Mesenchymal stem cell (in vitro differentiated cells and primary cell): Measurements from ENCODE around the gene ATP8B2.

Experiments
- DNase-seq: peaks from one replicate; pipeline ENCODE4 v3.0.0-alpha.2; 2013
- H2AFZ ChIP-seq: one replicate; pipeline ENCODE4 v1.6.1; 2013; ENCODE audit warnings: low read depth, mild to moderate bottlenecking, control low read depth, inconsistent platforms, low read length, moderate library complexity
- H2AK5ac ChIP-seq: 2 replicates; pipeline ENCODE4 v1.6.1; 2013; ENCODE audit warnings: low read length, moderate library complexity, mild to moderate bottlenecking, inconsistent platforms; ENCODE audit not compliant: severe bottlenecking
- H2BK120ac ChIP-seq: one replicate; pipeline ENCODE4 v1.6.1; 2013; ENCODE audit warnings: low read depth, mild to moderate bottlenecking, inconsistent platforms, low read length, moderate library complexity
- H2BK12ac ChIP-seq, 2 experiments: one replicate each; pipeline ENCODE4 v1.6.1; 2013; ENCODE audit warnings: inconsistent platforms in 2 of 2, low read length in 2 of 2, mild to moderate bottlenecking in 2 of 2, moderate library complexity in 2 of 2, control low read depth in 1 of 2
- H2BK15ac ChIP-seq: one replicate; pipeline ENCODE4 v1.6.1; 2013; ENCODE audit warnings: mild to moderate bottlenecking, low read depth, inconsistent platforms; ENCODE audit not compliant: poor library complexity, severe bottlenecking
- H2BK5ac ChIP-seq: 2 replicates; pipeline ENCODE4 v1.6.1; 2013; ENCODE audit warnings: low read depth, mild to moderate bottlenecking, low read length, control low read depth, inconsistent platforms; ENCODE audit not compliant: poor library complexity, severe bottlenecking
- H3K14ac ChIP-seq, 2 experiments: one replicate each; pipeline ENCODE4 v1.6.1; 2013; ENCODE audit warnings: inconsistent platforms in 2 of 2, low read length in 2 of 2, control low read depth in 1 of 2, mild to moderate bottlenecking in 1 of 2, moderate library complexity in 1 of 2
- H3K18ac ChIP-seq, 2 experiments: one replicate each; pipeline ENCODE4 v1.6.1; 2013; ENCODE audit warnings: inconsistent platforms in 2 of 2, low read length in 2 of 2, control low read depth in 1 of 2, low read depth in 1 of 2, mild to moderate bottlenecking in 1 of 2
- H3K23ac ChIP-seq, 2 experiments: one replicate each; pipeline ENCODE4 v1.6.1; 2013; ENCODE audit warnings: inconsistent platforms in 2 of 2, low read length in 2 of 2, mild to moderate bottlenecking in 2 of 2, moderate library complexity in 2 of 2, control low read depth in 1 of 2
- H3K27ac ChIP-seq: 2 replicates; pipeline ENCODE4 v1.5.1; 2013; ENCODE audit warnings: mild to moderate bottlenecking, moderate library complexity, low read length, control low read depth, inconsistent platforms; ENCODE audit not compliant: poor library complexity, severe bottlenecking
- H3K27me3 ChIP-seq, 2 experiments: 2 replicates each; pipeline versions ENCODE4 v1.6.1 to v1.7.0; 2013; ENCODE audit warnings: low read length in 2 of 2, mild to moderate bottlenecking in 2 of 2, moderate library complexity in 2 of 2, control low read depth in 1 of 2, inconsistent platforms in 1 of 2; ENCODE audit not compliant: control insufficient read depth in 1 of 2, insufficient read depth in 1 of 2
- H3K36me3 ChIP-seq, 2 experiments: 2 replicates each; pipeline versions ENCODE4 v1.6.1 to v1.7.0; 2013; ENCODE audit warnings: low read length in 2 of 2, control low read depth in 1 of 2, inconsistent platforms in 1 of 2, low read depth in 1 of 2, mild to moderate bottlenecking in 1 of 2; ENCODE audit not compliant: insufficient read depth in 2 of 2, control insufficient read depth in 1 of 2
- H3K4ac ChIP-seq, 2 experiments: one replicate each; pipeline ENCODE4 v1.6.1; 2013; ENCODE audit warnings: inconsistent platforms in 2 of 2, low read length in 2 of 2, mild to moderate bottlenecking in 2 of 2, moderate library complexity in 2 of 2, control low read depth in 1 of 2, low read depth in 1 of 2
- H3K4me1 ChIP-seq: 2 replicates; pipeline ENCODE4 v1.6.1; 2013; ENCODE audit warnings: low read depth, low read length, control low read depth; ENCODE audit not compliant: control insufficient read depth, insufficient read depth
- H3K4me2 ChIP-seq: 2 replicates; pipeline ENCODE4 v1.6.1; 2013; ENCODE audit warnings: low read length, mild to moderate bottlenecking, inconsistent platforms; ENCODE audit not compliant: poor library complexity, severe bottlenecking
- H3K4me3 ChIP-seq, 2 experiments: 2 replicates each; pipeline versions ENCODE4 v1.5.1 to v1.7.0; 2013; ENCODE audit warnings: low read length in 2 of 2, mild to moderate bottlenecking in 2 of 2, control low read depth in 1 of 2, low read depth in 1 of 2; ENCODE audit not compliant: insufficient read depth in 1 of 2
- H3K79me1 ChIP-seq: replicated peaks from 2 replicates; pipeline ENCODE4 v1.6.1; 2013; ENCODE audit warnings: mild to moderate bottlenecking, control low read depth, low read length, inconsistent platforms; ENCODE audit not compliant: poor library complexity, severe bottlenecking
- H3K9ac ChIP-seq: 2 replicates; pipeline ENCODE4 v1.7.0; 2013; ENCODE audit warnings: mild to moderate bottlenecking, low read length, moderate library complexity
- H3K9me3 ChIP-seq: 2 replicates; pipeline ENCODE4 v1.7.0; 2013; ENCODE audit warnings: mild to moderate bottlenecking, low read length; ENCODE audit not compliant: control insufficient read depth
- H4K8ac ChIP-seq: one replicate; pipeline ENCODE4 v1.6.1; 2013; ENCODE audit warnings: inconsistent platforms, mild to moderate bottlenecking, low read length, moderate library complexity
- H4K91ac ChIP-seq: one replicate; pipeline ENCODE4 v1.6.1; 2013; ENCODE audit warnings: mild to moderate bottlenecking, low read length, inconsistent platforms
- WGBS: methylation state at CpG from one replicate; pipeline ENCODE4 v1.1.7; 2013; ENCODE audit warnings: mixed read lengths; 5-methylcytosine and 5-hydroxymethylcytosine counted together

Gene ATP8B2

GRCh38 chr1:154353460-154353904, 28.2 kb downstream of the ATP8B2 start:
- Histone ChIP-seq H3K9ac (no peak overlapping the region), H3K36me3 (peaks cover 18 to 20% of the 10 kb centered on the region in 2 experiments), H2BK120ac (no peak overlapping the region), H3K79me1 (no peaks in the 10 kb centered on the region), H2BK15ac (peak overlapping the region; percentile 41), H3K27ac (no peak overlapping the region), H3K14ac (no peak overlapping the region), H3K23ac (no peak overlapping the region), H4K91ac (no peak overlapping the region), H3K18ac (peak overlapping the region; percentile 1 to 52), H3K9me3 (no peaks in the 10 kb centered on the region), H3K4me1 (peaks cover 13% of the 10 kb centered on the region), H2AK5ac (no peak overlapping the region), H2BK12ac (no peak overlapping the region), H2AFZ (no peak overlapping the region), H3K4me2 (peak overlapping the region; percentile 66), H3K27me3 (peaks cover 0 to 3% of the 10 kb centered on the region in 2 experiments), H3K4me3 (no peak overlapping the region), H2BK5ac (no peak overlapping the region), H4K8ac (peak overlapping the region; percentile 45), H3K4ac (no peak overlapping the region)
- DNase-seq, result peak; percentile 73
- 8% methylated on average over 1 of the region's 1 CpG for WGBS

DNA sequence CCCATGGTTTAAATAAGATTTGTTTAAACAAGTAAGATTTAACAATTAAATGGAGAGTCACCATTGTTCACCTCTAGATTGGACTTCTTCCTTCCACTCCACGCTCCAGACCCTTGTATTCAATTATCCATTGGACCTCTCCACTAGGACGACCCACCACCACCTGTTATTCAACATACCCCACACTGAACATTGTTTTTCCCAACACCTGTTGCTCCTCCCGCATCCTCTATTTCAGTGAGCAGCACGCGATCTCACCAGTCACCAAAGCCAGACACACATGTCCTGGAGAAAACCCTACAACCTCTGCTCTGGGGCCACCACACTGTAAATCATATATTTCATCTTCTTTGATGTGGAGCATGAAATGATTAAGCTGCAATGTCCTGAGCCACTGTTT, 28.6 kb downstream of the ATP8B2 start:
- H3K27me3 ChIP-seq, result peaks cover 0 to 3% of the 10 kb centered on the region in 2 experiments
- WGBS, result 95% methylated on average over 5 of the region's 5 CpGs
- H3K36me3 ChIP-seq, result peaks cover 13 to 15% of the 10 kb centered on the region in 2 experiments

DNA sequence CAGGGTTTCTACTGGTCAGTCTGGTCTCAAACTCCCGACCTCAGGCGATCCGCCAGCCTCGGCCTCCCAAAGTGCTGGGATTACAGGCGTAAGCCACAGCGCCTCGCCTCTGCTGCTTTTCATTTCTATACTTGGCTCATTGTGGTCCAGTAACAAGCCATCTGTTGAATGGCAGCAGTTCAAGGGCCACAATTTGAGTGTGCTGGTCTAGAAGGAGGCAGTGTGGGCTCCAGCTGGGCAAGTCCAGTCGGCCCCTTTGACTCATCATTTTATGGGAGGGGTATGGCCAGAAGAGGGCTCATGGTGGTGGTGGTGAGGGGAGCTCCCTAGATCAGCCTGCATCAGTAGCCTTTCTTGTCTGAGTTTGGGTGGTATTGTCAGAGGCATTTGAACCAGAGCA, 33.2 kb downstream of the ATP8B2 start:
- Histone ChIP-seq H2BK12ac (no peak overlapping the region), H4K8ac (no peak overlapping the region), H3K4ac (no peak overlapping the region), H2AK5ac (no peak overlapping the region), H3K36me3 (no peaks in the 10 kb centered on the region), H4K91ac (no peak overlapping the region), H3K27me3 (peaks cover 0 to 3% of the 10 kb centered on the region in 2 experiments), H3K14ac (no peak overlapping the region), H2AFZ (no peak overlapping the region), H3K9ac (no peak overlapping the region), H2BK5ac (no peak overlapping the region), H2BK120ac (no peak overlapping the region), H3K27ac (no peak overlapping the region), H2BK15ac (no peak overlapping the region), H3K9me3 (no peaks in the 10 kb centered on the region), H3K4me1 (no peaks in the 10 kb centered on the region), H3K4me2 (no peak overlapping the region), H3K23ac (no peak overlapping the region), H3K4me3 (no peak overlapping the region), H3K18ac (no peak overlapping the region), H3K79me1 (no peaks in the 10 kb centered on the region)
- DNase-seq, result no peak
- 95% methylated on average over 8 of the region's 8 CpGs for WGBS

More for the DNA sequence above, 28.6 kb downstream of the ATP8B2 start:
- H3K23ac ChIP-seq, result no peak overlapping the region
- H2BK120ac ChIP-seq, result no peak overlapping the region
- no peak overlapping the region for H2AK5ac ChIP-seq
- no peak overlapping the region for H3K14ac ChIP-seq
- H3K4me1 ChIP-seq, result peaks cover 13% of the 10 kb centered on the region
- H4K8ac ChIP-seq, result no peak overlapping the region
- no peak overlapping the region for H3K4me3 ChIP-seq
- no peak overlapping the region for H3K4ac ChIP-seq
- no peak overlapping the region for H2AFZ ChIP-seq
- H4K91ac ChIP-seq, result no peak overlapping the region
- H2BK12ac ChIP-seq, result no peak overlapping the region
- no peaks in the 10 kb centered on the region for H3K9me3 ChIP-seq
- H2BK5ac ChIP-seq, result no peak overlapping the region
- no peak overlapping the region for H3K27ac ChIP-seq
- H3K18ac ChIP-seq, result no peak overlapping the region
- no peak overlapping the region for H3K4me2 ChIP-seq
- H2BK15ac ChIP-seq, result no peak overlapping the region
- no peaks in the 10 kb centered on the region for H3K79me1 ChIP-seq
- no peak for DNase-seq
- H3K9ac ChIP-seq, result no peak overlapping the region

- H4K8ac ChIP-seq, result no peak overlapping the region
- H3K79me1 ChIP-seq, result no peaks in the 10 kb centered on the region
- H4K91ac ChIP-seq, result no peak overlapping the region
- no peak overlapping the region for H3K9ac ChIP-seq
- no peak overlapping the region for H3K4ac ChIP-seq
- DNase-seq, result no peak
- peaks cover 0 to 3% of the 10 kb centered on the region in 2 experiments for H3K27me3 ChIP-seq
- H3K27ac ChIP-seq, result no peak overlapping the region
- no peak overlapping the region for H3K4me2 ChIP-seq
- H3K36me3 ChIP-seq, result no peaks in the 10 kb centered on the region
- no peak overlapping the region for H2BK5ac ChIP-seq
- H3K4me3 ChIP-seq, result no peak overlapping the region
- no peaks in the 10 kb centered on the region for H3K4me1 ChIP-seq
- H2BK15ac ChIP-seq, result no peak overlapping the region
- H3K14ac ChIP-seq, result peak overlapping the region in 1 of 2 experiments; percentile 86
- no peak overlapping the region for H2AFZ ChIP-seq
- H3K18ac ChIP-seq, result no peak overlapping the region
- H3K23ac ChIP-seq, result no peak overlapping the region
- no peak overlapping the region for H2BK12ac ChIP-seq
- H2BK120ac ChIP-seq, result no peak overlapping the region
- H2AK5ac ChIP-seq, result no peak overlapping the region
- H3K9me3 ChIP-seq, result no peaks in the 10 kb centered on the region
Observed at GRCh38 chr1:154360288-154360687, 35.0 kb downstream of the ATP8B2 start.
